SU-DHL-6 (cell line): ENCODE results near the gene MUC20.
"Not testable (repeated sequence)": the region's sequence is repeated elsewhere in the genome, so short reads cannot be mapped to it uniquely, and the experiment has no call there.

Source experiments
- H2AFZ ChIP-seq: fragments of 200-600 bp; sonication (generic); 2 replicates; pipeline ENCODE4 v1.6.1; 2014; ENCODE audit warnings: low read depth, mild to moderate bottlenecking, moderate library complexity, mixed read lengths, antibody characterized with exemption, low read length; ENCODE audit not compliant: severe bottlenecking
- H3F3A ChIP-seq: fragments of 200-600 bp; shearing (Covaris generic); 2 replicates; pipeline ENCODE4 v1.6.0; 2016; ENCODE audit warnings: antibody characterized with exemption, mild to moderate bottlenecking; ENCODE audit not compliant: insufficient read depth
- H3K27ac ChIP-seq: fragments of 200-600 bp; sonication (generic); 2 replicates; pipeline ENCODE4 v1.5.1; 2016; ENCODE audit warnings: low read depth, mild to moderate bottlenecking, low read length, moderate library complexity, mixed read lengths
- H3K27me3 ChIP-seq: fragments of 200-600 bp; sonication (generic), shearing (Covaris generic); 2 replicates; pipeline ENCODE4 v1.6.0; 2014; ENCODE audit warnings: mild to moderate bottlenecking, low read length
- H3K36me3 ChIP-seq: fragments of 200-600 bp; sonication (generic); 2 replicates; pipeline ENCODE4 v1.6.1; 2014; ENCODE audit warnings: mild to moderate bottlenecking, low read length, mixed read lengths
- H3K4me2 ChIP-seq: fragments of 300-600, 200-600 bp; shearing (Covaris generic), sonication (generic); 2 replicates; pipeline ENCODE4 v1.6.0; 2014; ENCODE audit warnings: low read length, low read depth, mild to moderate bottlenecking; ENCODE audit not compliant: poor library complexity, severe bottlenecking
- H3K4me3 ChIP-seq: fragments of 200-600 bp; sonication (generic); 2 replicates; pipeline ENCODE4 v1.5.1; 2014; ENCODE audit warnings: antibody characterized with exemption, low read length, mild to moderate bottlenecking, mixed read lengths; ENCODE audit not compliant: insufficient read depth, poor library complexity, severe bottlenecking
- H3K79me2 ChIP-seq: fragments of 200-600 bp; sonication (generic); 2 replicates; pipeline ENCODE4 v1.6.1; 2014; ENCODE audit warnings: mild to moderate bottlenecking, low read length, moderate library complexity; ENCODE audit not compliant: insufficient read depth
- H3K9ac ChIP-seq: fragments of 200-600 bp; sonication (generic); 2 replicates; pipeline ENCODE4 v1.7.0; 2014; ENCODE audit warnings: mild to moderate bottlenecking, low read length
- H3K9me2 ChIP-seq: fragments of 200-600 bp; sonication (generic); replicated peaks from 2 replicates; pipeline ENCODE4 v1.6.1; 2014; ENCODE audit warnings: low read length; ENCODE audit not compliant: insufficient read depth
- H3K9me3 ChIP-seq: fragments of 200-600 bp; sonication (generic); 2 replicates; pipeline ENCODE4 v1.6.1; 2014; ENCODE audit warnings: low read length, mixed read lengths; ENCODE audit not compliant: insufficient read depth
- H4K20me1 ChIP-seq: fragments of 200-600 bp; sonication (generic); 2 replicates; pipeline ENCODE4 v1.6.1; 2014; ENCODE audit warnings: low read depth, mild to moderate bottlenecking, antibody characterized with exemption, low read length, moderate library complexity, mixed read lengths
- EZH2phosphoT487 ChIP-seq: fragments of 200-600 bp; sonication (generic), shearing (Covaris generic); conservative IDR thresholded peaks from 2 replicates; pipeline ENCODE4 v1.6.1; 2018; ENCODE audit warnings: mild to moderate bottlenecking, antibody characterized with exemption, low read length, moderate library complexity, mixed read lengths
- TF ChIP-seq, protein P1 (sequence below): fragments of 200-600 bp; sonication (generic); IDR thresholded peaks from one replicate; pipeline ENCODE4 v1.5.1; 2017; ENCODE audit warnings: antibody characterized with exemption, mild to moderate bottlenecking, low read length, moderate library complexity; ENCODE audit not compliant: insufficient read depth, poor library complexity, severe bottlenecking

The MUC20 gene

DNA sequence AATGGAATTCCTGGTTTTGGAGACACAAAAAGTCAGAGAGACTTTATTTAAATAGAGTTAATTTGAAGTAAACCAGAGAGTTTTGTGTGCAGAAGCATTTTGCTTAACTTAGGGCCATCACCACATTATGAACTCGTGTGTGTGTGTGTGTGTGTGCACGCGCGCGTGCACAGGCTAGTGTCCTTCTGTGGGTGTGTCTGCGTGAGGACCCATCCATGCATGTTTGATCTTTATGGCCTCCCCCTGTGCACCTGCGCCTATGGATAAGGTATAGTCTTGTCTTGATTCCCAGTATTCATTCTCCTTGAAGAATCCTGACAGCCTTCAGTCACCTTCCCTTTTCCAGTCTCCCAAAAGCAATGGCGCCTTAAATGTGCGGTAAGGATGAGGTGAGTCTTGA is 26.0 kb downstream of the MUC20 start:
- Histone ChIP-seq H3K4me3 (no peak overlapping the region), H3F3A (no peaks in the 10 kb centered on the region), H3K36me3 (no peaks in the 10 kb centered on the region), H3K79me2 (no peaks in the 10 kb centered on the region), H3K9ac (no peak overlapping the region), H3K27ac (no peak overlapping the region), H3K9me3 (no peaks in the 10 kb centered on the region), H3K9me2 (no peaks in the 10 kb centered on the region), H3K4me2 (no peak overlapping the region), H2AFZ (no peak overlapping the region), H3K27me3 (no peaks in the 10 kb centered on the region), H4K20me1 (no peaks in the 10 kb centered on the region)
- TF ChIP-seq EZH2phosphoT487: no peak
- TF ChIP-seq, protein P1, sequence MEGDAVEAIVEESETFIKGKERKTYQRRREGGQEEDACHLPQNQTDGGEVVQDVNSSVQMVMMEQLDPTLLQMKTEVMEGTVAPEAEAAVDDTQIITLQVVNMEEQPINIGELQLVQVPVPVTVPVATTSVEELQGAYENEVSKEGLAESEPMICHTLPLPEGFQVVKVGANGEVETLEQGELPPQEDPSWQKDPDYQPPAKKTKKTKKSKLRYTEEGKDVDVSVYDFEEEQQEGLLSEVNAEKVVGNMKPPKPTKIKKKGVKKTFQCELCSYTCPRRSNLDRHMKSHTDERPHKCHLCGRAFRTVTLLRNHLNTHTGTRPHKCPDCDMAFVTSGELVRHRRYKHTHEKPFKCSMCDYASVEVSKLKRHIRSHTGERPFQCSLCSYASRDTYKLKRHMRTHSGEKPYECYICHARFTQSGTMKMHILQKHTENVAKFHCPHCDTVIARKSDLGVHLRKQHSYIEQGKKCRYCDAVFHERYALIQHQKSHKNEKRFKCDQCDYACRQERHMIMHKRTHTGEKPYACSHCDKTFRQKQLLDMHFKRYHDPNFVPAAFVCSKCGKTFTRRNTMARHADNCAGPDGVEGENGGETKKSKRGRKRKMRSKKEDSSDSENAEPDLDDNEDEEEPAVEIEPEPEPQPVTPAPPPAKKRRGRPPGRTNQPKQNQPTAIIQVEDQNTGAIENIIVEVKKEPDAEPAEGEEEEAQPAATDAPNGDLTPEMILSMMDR: no peak

DNA sequence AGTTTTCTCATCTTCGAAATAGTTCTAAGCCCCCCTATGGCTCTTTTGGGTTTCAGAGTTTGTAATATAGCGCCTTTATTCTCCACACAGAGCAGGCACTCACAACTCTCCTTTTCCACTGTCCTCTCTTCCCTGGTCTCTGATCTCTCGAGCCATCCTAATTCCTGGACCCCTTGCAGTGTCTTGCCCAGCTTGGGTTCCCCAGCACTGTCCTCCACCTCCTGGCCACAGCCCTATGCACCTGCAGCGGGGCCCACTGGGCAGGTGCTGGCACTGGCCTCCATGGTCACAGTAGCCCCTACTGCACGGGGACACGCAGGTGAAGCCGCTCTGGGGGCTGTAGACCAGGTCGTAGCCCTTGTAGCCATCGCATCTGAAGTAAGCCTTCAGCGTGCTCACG is 27.9 kb downstream of the MUC20 start:
- H3K79me2 ChIP-seq: no peaks in the 10 kb centered on the region
- H3K9me2 ChIP-seq: no peaks in the 10 kb centered on the region
- TF ChIP-seq, protein P1: no peak
- no peak for TF ChIP-seq EZH2phosphoT487
- no peaks in the 10 kb centered on the region for H3K27me3 ChIP-seq
- H3K9ac ChIP-seq: no peak overlapping the region
- no peaks in the 10 kb centered on the region for H3K9me3 ChIP-seq
- H3K4me2 ChIP-seq: no peak overlapping the region
- no peaks in the 10 kb centered on the region for H3K36me3 ChIP-seq
- no peak overlapping the region for H3K27ac ChIP-seq
- no peaks in the 10 kb centered on the region for H4K20me1 ChIP-seq
- H3K4me3 ChIP-seq: no peak overlapping the region
- no peak overlapping the region for H2AFZ ChIP-seq
- H3F3A ChIP-seq: no peaks in the 10 kb centered on the region

DNA sequence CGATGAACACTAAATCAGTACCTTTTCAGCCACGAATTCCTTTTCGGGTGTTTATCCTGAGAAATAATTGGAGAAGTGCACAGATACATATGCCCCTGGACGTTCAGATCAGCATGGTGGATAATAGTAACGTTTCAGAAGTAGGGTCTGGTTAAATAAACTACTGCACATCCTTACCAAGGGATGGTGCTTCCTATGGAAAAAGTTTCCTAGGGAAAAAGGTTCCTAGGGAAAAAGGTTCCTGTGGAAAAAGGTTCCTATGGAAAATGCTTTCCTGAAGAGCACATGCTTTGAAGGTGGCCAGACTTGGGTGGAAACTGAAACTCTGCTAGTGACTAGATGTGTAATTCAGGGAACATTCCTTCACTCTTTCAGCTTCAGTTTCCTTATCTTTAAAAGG is 28.3 kb downstream of the MUC20 start:
- H3K9me3 ChIP-seq, H3K27ac ChIP-seq, H4K20me1 ChIP-seq, H3K27me3 ChIP-seq, H3K79me2 ChIP-seq, H3K4me3 ChIP-seq, H3F3A ChIP-seq, H3K9ac ChIP-seq, H3K36me3 ChIP-seq, H2AFZ ChIP-seq, H3K4me2 ChIP-seq, H3K9me2 ChIP-seq: not testable (repeated sequence)

DNA sequence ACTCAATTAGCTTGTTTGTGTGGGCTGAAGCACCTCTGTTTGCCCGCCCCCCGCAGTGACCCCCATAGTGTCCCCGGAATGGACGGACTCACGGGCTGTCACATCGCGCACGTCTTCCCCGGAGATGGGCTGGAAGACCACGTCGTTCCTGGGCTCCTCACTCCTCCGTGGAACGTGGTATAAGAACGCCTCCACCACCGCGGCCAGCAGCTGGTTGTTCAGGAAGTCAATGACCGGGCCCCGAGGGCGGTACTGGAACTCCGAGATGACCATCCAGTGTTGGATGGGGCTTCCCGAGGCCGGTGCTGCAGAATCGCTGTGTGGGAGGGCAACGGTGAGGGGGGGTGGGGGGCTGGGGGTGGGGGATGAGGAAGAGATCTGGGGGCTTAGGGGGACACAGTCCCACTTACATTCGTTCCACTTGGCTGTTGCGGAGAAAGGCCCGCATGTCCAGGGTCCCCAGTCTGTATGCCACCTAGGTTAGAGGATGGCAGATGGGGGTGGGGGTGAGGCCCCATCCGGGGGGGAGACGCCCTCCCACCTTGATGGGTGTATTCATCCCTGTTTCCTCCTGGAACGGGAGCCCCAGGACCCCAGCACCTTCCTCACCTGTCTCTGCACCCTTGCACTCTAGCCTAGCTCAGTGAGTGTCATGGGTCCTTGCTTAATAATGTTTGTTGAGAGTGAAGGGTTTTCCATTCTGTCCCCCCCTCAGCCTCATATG is 30.2 kb downstream of the MUC20 start:
- Histone ChIP-seq H3K36me3 (no peaks in the 10 kb centered on the region), H3K4me2 (no peak overlapping the region), H3F3A (no peaks in the 10 kb centered on the region), H4K20me1 (no peaks in the 10 kb centered on the region), H3K9me3 (no peaks in the 10 kb centered on the region), H3K4me3 (no peak overlapping the region), H2AFZ (no peak overlapping the region), H3K9ac (no peak overlapping the region), H3K9me2 (no peaks in the 10 kb centered on the region), H3K27me3 (no peaks in the 10 kb centered on the region), H3K27ac (no peak overlapping the region), H3K79me2 (no peaks in the 10 kb centered on the region)
- no peak for TF ChIP-seq EZH2phosphoT487
- TF ChIP-seq, protein P1: no peak
